NCI-H510A (cell line): ENCODE results near the gene SMIM24.
"Not testable (repeated sequence)": the region's sequence is repeated elsewhere in the genome, so short reads cannot be mapped to it uniquely, and the experiment has no call there.

ENCODE experiments used
- DNase-seq: peaks from one replicate; lab custom pipeline; 2025; lab: John Stamatoyannopoulos, UW

The SMIM24 gene

GRCh38 chr19:3433805-3434540, 46.4 kb downstream of the SMIM24 start:
- no peak for DNase-seq

- no peak for DNase-seq
Measured at GRCh38 chr19:3433313-3433712, 47.0 kb downstream of the SMIM24 start.

- DNase-seq, result no peak
Measured at GRCh38 chr19:3431760-3432397, 48.4 kb downstream of the SMIM24 start.

GRCh38 chr19:3430366-3430680, 50.0 kb downstream of the SMIM24 start:
- not testable (repeated sequence) for DNase-seq

GRCh38 chr19:3426433-3426832, 53.9 kb downstream of the SMIM24 start:
- no peak for DNase-seq
